Esophagus muscularis mucosa (tissue), 4 donors: ENCODE data around the gene RAE1. TPM values are rescaled to one million over a fixed set of nuclear protein-coding genes. Genes with fewer than 3 reads are reported as not detected.

Experiments
- DNase-seq: peaks from one replicate; pipeline ENCODE4 v3.0.0-alpha.2; 2017; ENCODE audit errors: extremely low spot score
- H3K27ac ChIP-seq, 4 donors: fragments of 200-600 bp; sonication (generic); replicated peaks in 1 of 4; 1 replicate in 3 of 4; 2 replicates in 1 of 4; pipeline ENCODE4 v1.5.1; 2016 to 2019; ENCODE audit warnings: mild to moderate bottlenecking in 1 of 4
- H3K27me3 ChIP-seq, 4 donors: fragments of 200-600 bp; sonication (generic); one replicate each; pipeline versions ENCODE4 v1.5.1 to v1.6.0; 2016 to 2019
- H3K36me3 ChIP-seq, 4 donors: fragments of 200-600 bp; sonication (generic); one replicate each; pipeline ENCODE4 v1.5.1; 2016 to 2019
- H3K4me1 ChIP-seq, 4 donors: fragments of 200-600 bp; sonication (generic); one replicate each; pipeline ENCODE4 v1.5.1; 2016 to 2019
- H3K4me3 ChIP-seq, 4 donors: fragments of 200-600 bp; sonication (generic); 1 replicate in 2 of 4; 2 replicates in 2 of 4; pipeline ENCODE4 v1.5.1; 2016 to 2019; ENCODE audit warnings: mild to moderate bottlenecking in 4 of 4, moderate library complexity in 1 of 4
- H3K9me3 ChIP-seq, 4 donors: fragments of 200-600 bp; sonication (generic); 1 replicate in 3 of 4; 2 replicates in 1 of 4; pipeline ENCODE4 v1.5.1; 2016 to 2019
- CTCF ChIP-seq, 3 experiments: fragments of 200-600 bp in 2 of 3; fragments of 450-650 bp in 1 of 3; sonication (generic) in 2 of 3; IDR thresholded peaks; one replicate each; pipeline ENCODE4 v1.5.1; 2017 to 2019; ENCODE audit warnings: antibody characterized with exemption in 3 of 3, mild to moderate bottlenecking in 2 of 3, moderate library complexity in 1 of 3
- EP300 ChIP-seq: sonication (generic); formaldehyde crosslinking; IDR thresholded peaks from one replicate; pipeline ENCODE4 v1.6.1; 2017; ENCODE audit warnings: antibody characterized with exemption
- POLR2A ChIP-seq: fragments of 450-650 bp; IDR thresholded peaks from one replicate; pipeline ENCODE4 v1.6.1; 2017; ENCODE audit warnings: antibody characterized with exemption, moderate library complexity, mild to moderate bottlenecking, low read depth
- POLR2AphosphoS5 ChIP-seq, 2 donors: sonication (generic); formaldehyde crosslinking; IDR thresholded peaks; one replicate each; pipeline ENCODE4 v1.6.1; 2017; ENCODE audit warnings: antibody characterized with exemption in 2 of 2
- WGBS: methylation state at CpG from one replicate; pipeline ENCODE4 v1.1.5; 2018; 5-methylcytosine and 5-hydroxymethylcytosine counted together
- intact Hi-C: fragments of 100-400 bp; cut with DNase I; formaldehyde crosslinking; loops from one replicate; pipeline ENCODE4 v1.15.1; 2023
- total RNA-seq, 4 donors: library from RNA; depleted of rRNA; stranded (reverse); fragments of >200 nt; gene quantifications; one replicate each; pipeline versions ENCODE4 v1.1.0 to v1.2.1, GENCODE V29; 2016

RAE1 gene
- total RNA-seq, 4 donors from 2014 or later, result 15.0 to 24.1 (median 21.5) TPM

DNA sequence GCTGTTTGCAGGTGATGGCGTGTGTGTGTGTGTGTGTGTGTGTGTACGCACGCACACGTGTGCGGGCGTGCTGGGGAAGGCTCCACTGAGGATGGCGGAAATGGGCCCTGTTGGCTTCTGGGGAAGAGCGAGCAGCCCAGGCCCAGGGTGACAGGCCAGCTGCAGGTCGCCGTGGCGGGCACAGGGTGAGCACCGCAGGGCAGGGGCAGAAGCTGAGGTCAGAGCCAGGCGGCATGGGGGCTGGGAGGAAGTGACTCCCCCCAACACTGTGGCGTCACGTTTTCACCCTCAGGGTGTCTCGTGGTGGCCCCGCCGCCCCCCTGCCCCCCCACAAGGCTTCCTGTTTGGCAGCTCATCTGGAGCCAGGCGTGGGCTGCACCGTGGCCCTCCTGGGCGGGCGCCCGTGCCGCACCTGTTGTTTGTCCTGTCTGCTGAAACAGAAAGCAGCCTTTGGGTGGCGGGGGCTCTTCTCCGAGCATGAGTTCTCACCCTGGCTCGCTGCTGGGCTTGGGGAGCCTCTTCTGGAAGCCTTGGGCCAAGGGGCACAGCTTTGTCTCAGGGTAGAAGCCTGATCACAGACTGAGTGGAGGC lies 47.3 kb downstream of the RAE1 start:
- intact Hi-C loops, result no loop called here
- H3K36me3 ChIP-seq, result peaks cover 11 to 65% (median 46%) of the 10 kb centered on the region in 4 donors
- WGBS, result 23% methylated on average over 20 of the region's 27 CpGs
- peaks cover 85 to 100% (median 100%) of the 10 kb centered on the region in 4 donors for H3K4me1 ChIP-seq
- no peaks in the 10 kb centered on the region for H3K27me3 ChIP-seq
- peak; percentile 93 for DNase-seq
- peak overlapping the region; percentile 93 to 95 (median 94) for H3K27ac ChIP-seq
- peak overlapping the region; percentile 17 to 44 (median 34) for H3K4me3 ChIP-seq
- TF ChIP-seq CTCF (IDR thresholded peaks at IDR 0.05) (no peak), POLR2A (no peak), POLR2AphosphoS5 (IDR thresholded peaks at IDR 0.05) (peak in 1 of 2 donors; percentile 34)
- no peaks in the 10 kb centered on the region for H3K9me3 ChIP-seq

GRCh38 chr20:57398901-57399535 lies 48.0 kb downstream of the RAE1 start:
- H3K4me1 ChIP-seq, result peaks cover 78 to 100% (median 100%) of the 10 kb centered on the region in 4 donors
- no peaks in the 10 kb centered on the region for H3K27me3 ChIP-seq
- no peak for DNase-seq
- peak overlapping the region; percentile 93 to 95 (median 94) for H3K27ac ChIP-seq
- no peak for TF ChIP-seq CTCF (IDR thresholded peaks at IDR 0.05)
- no peak for TF ChIP-seq EP300
- 22% methylated on average over 3 of the region's 13 CpGs for WGBS
- intact Hi-C loops, result no loop called here
- peak overlapping the region; percentile 17 to 44 (median 34) for H3K4me3 ChIP-seq
- no peaks in the 10 kb centered on the region for H3K9me3 ChIP-seq
- peaks cover 11 to 65% (median 48%) of the 10 kb centered on the region in 4 donors for H3K36me3 ChIP-seq

DNA sequence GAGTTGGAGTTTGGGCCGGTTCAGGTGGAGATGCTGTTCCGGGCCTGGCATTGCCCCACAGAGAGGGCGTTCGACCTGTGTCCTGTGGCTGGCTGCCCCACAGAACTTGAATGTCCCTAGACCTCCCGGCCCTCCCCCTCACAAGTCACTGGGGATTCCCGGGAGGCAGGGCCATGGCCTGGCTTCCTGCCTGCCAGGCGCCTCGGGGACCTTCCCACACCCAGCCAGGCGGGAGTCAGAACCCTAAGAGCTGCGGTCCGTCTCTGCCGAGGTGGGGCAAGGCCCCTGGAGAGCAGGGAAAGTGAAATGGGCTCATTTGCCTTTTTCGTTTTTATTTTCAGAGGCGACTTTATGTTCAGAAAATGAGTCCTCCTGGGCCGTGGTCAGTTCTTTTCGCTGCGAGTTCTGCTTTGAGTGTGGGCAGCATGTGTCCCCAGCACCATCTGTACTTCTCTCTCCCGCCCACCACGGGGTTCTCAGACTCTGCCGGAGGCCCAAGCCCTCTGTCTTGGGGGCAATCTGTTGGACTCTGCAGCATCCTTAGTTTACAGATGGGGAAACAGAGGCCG lies 48.6 kb downstream of the RAE1 start:
- peak in 1 of 2 donors; percentile 16 for TF ChIP-seq POLR2AphosphoS5 (IDR thresholded peaks at IDR 0.05)
- TF ChIP-seq POLR2A, result no peak
- Histone ChIP-seq H3K4me3 (peak overlapping the region in 3 of 4 donors; percentile 31 to 44 (median 36)), H3K4me1 (peaks cover 72 to 100% (median 100%) of the 10 kb centered on the region in 4 donors), H3K36me3 (peaks cover 11 to 65% (median 54%) of the 10 kb centered on the region in 4 donors), H3K9me3 (no peaks in the 10 kb centered on the region), H3K27me3 (no peaks in the 10 kb centered on the region), H3K27ac (peak overlapping the region; percentile 93 to 95 (median 94))
- intact Hi-C loops, result no loop called here
- WGBS, result 22% methylated on average over 21 of the region's 21 CpGs
- DNase-seq, result no peak

DNA sequence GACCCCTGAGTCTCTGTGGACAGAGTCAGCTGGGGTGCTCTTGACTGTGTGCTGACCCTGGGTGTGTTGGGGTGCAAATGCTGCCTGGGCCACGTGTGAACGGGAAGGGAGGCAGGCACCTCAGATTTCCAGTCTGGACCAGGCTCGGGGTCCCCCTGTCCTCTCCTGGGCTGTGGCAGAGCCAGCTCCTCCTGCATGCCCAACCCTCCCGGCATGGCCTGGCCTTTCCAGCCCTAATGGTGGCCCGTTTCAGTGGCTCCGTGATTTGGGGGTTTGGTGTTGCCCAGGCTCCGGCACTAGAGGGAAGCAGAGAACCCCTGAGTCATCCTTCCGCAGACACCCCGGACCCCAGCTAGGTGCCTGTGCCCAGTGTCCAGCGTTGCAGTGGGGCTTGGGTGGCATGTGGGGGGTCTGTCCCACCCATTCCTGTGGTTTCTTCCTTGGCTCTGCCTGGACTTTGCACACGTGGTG lies 49.2 kb downstream of the RAE1 start:
- Histone ChIP-seq H3K4me3 (peak overlapping the region in 1 of 4 donors; percentile 36), H3K27ac (peak overlapping the region; percentile 93 to 95 (median 94)), H3K9me3 (no peaks in the 10 kb centered on the region), H3K36me3 (peaks cover 11 to 69% (median 58%) of the 10 kb centered on the region in 4 donors), H3K27me3 (no peaks in the 10 kb centered on the region), H3K4me1 (peaks cover 70 to 100% (median 100%) of the 10 kb centered on the region in 4 donors)
- intact Hi-C loops, result no loop called here
- DNase-seq, result no peak
- 32% methylated on average over 10 of the region's 11 CpGs for WGBS
- TF ChIP-seq POLR2AphosphoS5 (IDR thresholded peaks at IDR 0.05) (peak in 1 of 2 donors; percentile 7), CTCF (IDR thresholded peaks at IDR 0.05) (peak; percentile 19 to 43 (median 41)), POLR2A (no peak), EP300 (no peak)
